GM21619 (cell line): ENCODE results near the gene C16orf46.

Source experiments
- ATAC-seq: cut with Tn5 transposase; IDR thresholded peaks from one replicate; pipeline ENCODE4 v1.9.1; 2021; ENCODE audit not compliant: unreplicated experiment

C16orf46 gene

DNA sequence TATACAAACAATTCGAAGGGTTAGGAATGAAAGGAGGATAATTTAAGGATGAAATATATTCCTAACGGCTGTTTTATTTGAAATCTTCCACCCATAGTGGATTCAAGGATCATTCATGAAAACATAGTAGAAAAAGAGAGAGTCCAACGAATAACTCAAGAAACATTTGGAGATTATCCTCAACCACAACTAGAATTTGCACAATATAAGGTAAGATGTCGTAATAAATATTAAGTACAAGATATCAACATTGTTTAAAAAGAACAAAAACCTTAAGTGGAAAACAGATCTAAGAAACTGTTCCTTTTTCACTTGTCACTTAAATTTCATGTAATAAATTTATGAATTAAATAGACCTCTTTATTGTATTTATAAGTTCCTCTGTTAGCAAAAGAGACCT is 50.6 kb downstream of the C16orf46 start:
- ATAC-seq = no peak

DNA sequence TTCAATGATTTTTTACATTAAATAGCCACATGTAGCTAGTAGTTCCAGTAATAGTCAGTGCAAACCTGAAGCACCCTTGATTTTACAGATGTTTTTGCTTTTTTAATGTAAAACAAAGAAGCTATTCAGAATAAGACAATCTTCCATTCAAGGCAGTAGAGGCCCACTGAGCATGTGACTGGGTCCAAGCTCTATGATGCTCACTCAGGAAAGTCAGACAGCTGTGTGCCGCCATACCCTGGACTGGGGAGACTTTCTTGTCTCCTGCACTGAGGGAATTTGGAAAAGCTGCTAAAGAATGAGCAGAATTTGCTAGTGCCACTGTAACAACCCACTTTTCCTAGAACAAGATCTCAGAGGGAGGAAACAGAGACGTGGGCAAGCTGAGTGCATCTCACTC is 58.5 kb downstream of the C16orf46 start:
- ATAC-seq = no peak

DNA sequence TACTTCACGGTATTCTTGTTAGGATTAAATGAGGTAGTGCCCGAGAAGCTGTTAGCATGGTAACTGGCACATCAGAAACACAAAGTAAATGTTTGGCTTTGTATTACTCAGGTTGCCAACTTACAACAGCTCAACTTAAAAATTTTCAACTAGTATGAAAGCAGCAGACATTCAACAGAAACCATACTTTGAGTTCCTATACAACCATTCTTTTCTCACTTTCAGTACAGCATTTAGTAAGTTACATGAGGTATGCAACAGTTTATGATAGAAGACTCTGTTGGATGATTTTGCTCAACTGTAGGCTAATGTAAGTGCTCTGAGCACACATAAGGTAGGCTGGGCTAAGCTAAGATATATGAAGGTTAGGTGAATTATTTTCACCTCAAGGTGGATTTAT is 62.4 kb downstream of the C16orf46 start:
- ATAC-seq = no peak

DNA sequence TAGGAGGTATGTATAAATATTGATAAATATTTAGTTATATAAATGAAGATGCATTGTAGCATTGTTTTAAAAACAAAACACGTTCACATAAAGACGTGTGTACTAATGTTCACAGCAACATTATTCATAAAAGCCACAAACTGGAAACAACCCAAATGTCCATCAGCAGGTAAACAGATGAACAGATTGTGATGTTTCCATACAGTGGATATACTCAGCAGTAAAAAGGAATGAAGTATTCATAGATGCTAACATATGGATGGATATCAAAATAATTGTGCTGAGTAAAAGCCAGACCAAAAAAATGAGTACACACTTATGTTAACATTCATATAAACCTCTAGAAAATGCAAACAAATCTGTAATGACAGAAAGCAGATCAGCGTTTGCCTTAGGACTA is 64.1 kb downstream of the C16orf46 start:
- no peak for ATAC-seq
